GM12865 (cell line): ENCODE measurements around the gene CC2D1B.

ENCODE experiments used
- DNase-seq: peaks from one replicate; pipeline ENCODE4 v3.0.0; 2010; ENCODE audit warnings: low read depth
- H3K4me3 ChIP-seq: 2 replicates; pipeline ENCODE4 v1.5.1; 2011; ENCODE audit warnings: mild to moderate bottlenecking, low read depth, low read length, control low read depth
- CTCF ChIP-seq: IDR thresholded peaks from 2 replicates; pipeline ENCODE4 v1.5.1; 2011; ENCODE audit warnings: low read length, control low read depth, low read depth, inconsistent platforms; ENCODE audit not compliant: insufficient read depth; ENCODE audit errors: missing control alignments

Gene CC2D1B

GRCh38 chr1:52352690-52353089 lies 13.3 kb downstream of the CC2D1B start:
- TF ChIP-seq CTCF = no peak
- DNase-seq = no peak
- no peak overlapping the region for H3K4me3 ChIP-seq

GRCh38 chr1:52348704-52349300 lies 17.2 kb downstream of the CC2D1B start:
- DNase-seq = no peak
- TF ChIP-seq CTCF = no peak
- no peak overlapping the region for H3K4me3 ChIP-seq

GRCh38 chr1:52346653-52347052 lies 19.4 kb downstream of the CC2D1B start:
- no peak for DNase-seq
- H3K4me3 ChIP-seq = no peak overlapping the region
- TF ChIP-seq CTCF = no peak

GRCh38 chr1:52345252-52345651 lies 20.8 kb downstream of the CC2D1B start:
- no peak overlapping the region for H3K4me3 ChIP-seq
- no peak for DNase-seq
- no peak for TF ChIP-seq CTCF

GRCh38 chr1:52343979-52344378 lies 22.0 kb downstream of the CC2D1B start:
- no peak for DNase-seq
- H3K4me3 ChIP-seq = no peak overlapping the region
- no peak for TF ChIP-seq CTCF

GRCh38 chr1:52341655-52342260 lies 24.2 kb downstream of the CC2D1B start:
- TF ChIP-seq CTCF = no peak
- H3K4me3 ChIP-seq = no peak overlapping the region
- DNase-seq = no peak

- TF ChIP-seq CTCF = no peak
- H3K4me3 ChIP-seq = no peak overlapping the region
- no peak for DNase-seq
Observed at GRCh38 chr1:52337439-52337838, 28.6 kb downstream of the CC2D1B start.
